LoVo (cell line): ENCODE data around the gene CLDN15.
"Not testable (repeated sequence)": the region's sequence is repeated elsewhere in the genome, so short reads cannot be mapped to it uniquely, and the experiment has no call there.

Experiments
- DNase-seq: peaks from one replicate; pipeline ENCODE4 v3.0.0-alpha.2; 2016; ENCODE audit warnings: low spot score

CLDN15 gene

DNA sequence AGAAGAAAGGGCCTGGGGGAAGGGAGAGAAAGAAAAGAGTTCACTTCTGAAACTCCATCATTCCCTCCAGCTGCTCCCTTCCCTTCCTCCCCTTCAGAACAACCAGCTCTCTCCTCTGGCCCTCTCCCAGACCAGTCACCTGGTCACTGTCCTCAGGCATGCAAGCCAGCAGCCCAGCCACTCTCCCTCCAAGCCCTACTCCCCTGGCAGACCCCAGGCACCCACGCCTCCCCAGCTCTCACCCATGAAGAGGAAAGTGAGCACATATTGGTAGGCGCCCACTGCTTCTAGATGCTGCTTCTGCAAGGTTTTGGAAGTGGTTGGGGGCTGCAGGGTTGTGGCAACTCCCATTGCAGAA lies 37.1 kb downstream of the CLDN15 start:
- DNase-seq, result no peak

- DNase-seq, result not testable (repeated sequence)
Observed at GRCh38 chr7:101199522-101199921, 38.1 kb downstream of the CLDN15 start.

DNA sequence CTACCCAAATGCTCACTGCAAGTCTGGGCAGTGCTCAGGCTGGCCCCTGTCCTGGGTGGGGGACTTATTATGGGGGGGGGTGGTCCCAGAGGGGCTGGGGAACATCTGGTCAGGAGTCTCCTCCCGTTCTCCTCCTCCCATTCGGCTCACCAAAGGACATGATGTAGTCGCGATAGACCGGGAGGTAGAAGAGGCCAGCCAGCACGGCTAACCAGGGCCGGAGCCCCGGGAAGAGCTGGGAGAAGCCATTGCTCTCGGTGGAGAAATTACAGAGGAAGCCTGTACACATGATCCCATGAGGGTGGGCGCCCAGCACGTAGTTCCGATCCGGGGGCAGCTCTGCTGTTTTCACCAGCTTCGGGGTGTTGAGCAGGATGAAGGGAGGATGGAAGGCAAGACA lies 39.1 kb downstream of the CLDN15 start:
- no peak for DNase-seq

DNA sequence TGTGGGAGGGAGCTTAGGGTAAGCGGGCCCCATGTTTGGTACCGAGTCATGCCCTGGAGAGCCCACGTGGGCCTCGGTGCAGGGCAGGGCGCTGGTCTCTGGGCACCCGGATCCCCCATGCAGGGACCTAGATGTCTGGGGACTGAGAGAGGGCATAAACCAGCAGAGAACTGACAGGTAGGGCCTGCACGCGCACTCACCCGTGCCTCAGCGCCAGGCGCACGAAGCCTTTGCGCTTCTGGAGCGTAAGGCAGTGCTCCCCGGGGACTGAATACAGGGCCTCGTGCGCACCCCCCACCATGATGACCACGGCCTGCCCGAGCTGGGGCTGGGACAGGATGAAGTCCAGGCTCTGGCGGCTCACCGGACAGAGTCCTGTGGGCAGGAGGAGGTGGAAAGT lies 39.6 kb downstream of the CLDN15 start:
- DNase-seq, result no peak

GRCh38 chr7:101195884-101196283 lies 41.7 kb downstream of the CLDN15 start:
- no peak for DNase-seq

GRCh38 chr7:101189109-101189508 lies 48.5 kb downstream of the CLDN15 start:
- no peak for DNase-seq

DNA sequence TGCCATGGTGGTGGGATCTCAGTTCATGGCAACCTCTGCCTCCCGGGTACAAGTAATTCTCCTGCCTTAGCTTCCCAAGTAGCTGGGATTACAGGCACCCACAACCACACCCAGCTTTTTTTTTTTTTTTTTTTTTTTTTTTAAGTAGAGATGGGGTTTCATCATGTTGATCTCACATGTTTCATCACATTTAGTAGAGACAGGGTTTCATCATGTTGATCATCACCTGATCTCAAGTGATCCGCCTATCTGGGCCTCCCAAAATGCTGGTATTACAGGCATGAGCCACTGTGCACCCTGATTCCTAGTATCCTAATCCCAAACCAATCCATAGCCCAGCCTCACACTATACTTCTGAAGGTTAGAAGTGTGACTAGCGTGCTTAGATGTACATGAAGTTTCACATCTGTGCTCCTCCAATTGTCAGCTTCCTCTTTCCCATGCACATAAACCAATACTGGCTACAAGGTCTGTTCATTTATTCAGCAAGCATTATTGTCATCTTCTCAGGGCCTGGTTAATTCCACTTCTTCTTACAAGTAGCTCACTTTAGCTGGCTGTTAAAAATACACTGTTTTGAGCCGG lies 50.7 kb downstream of the CLDN15 start:
- no peak for DNase-seq

DNA sequence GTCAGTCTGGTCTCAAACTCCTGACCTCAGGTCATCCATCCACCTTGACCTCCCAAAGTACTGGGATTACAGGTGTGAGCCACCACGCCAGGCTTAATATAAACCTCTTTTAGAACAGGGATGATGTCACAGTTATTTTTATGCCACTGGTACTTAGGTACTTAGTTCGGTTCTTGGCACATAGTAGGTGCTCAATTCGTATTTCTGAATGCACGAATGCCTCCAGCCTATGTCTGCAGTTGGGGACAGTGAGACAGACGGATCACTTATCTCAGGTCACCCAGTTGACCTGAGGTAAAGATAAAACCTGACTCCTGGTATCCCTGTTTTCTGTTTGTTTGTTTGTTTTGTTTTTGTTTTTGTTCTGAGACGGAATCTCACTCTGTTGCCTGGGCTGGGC lies 51.4 kb downstream of the CLDN15 start:
- no peak for DNase-seq

- no peak for DNase-seq
Observed at GRCh38 chr7:101185258-101185839, 52.3 kb downstream of the CLDN15 start.
